DND-41 (cell line): ENCODE data around the gene FUZ.

ENCODE experiments used
- ATAC-seq: fragments of 200-7000 bp; cut with Tn5 transposase; 3 replicates; pipeline ENCODE4 v1.9.1; 2021; ENCODE audit warnings: low read depth; ENCODE audit not compliant: insufficient read depth
- DNase-seq: peaks from one replicate; pipeline ENCODE4 v3.0.0-alpha.2; 2020
- H2AFZ ChIP-seq: 2 replicates; pipeline ENCODE4 v1.6.0; 2012; ENCODE audit warnings: low read depth, low read length
- H3K27ac ChIP-seq: 2 replicates; pipeline ENCODE4 v1.5.1; 2012; ENCODE audit warnings: low read length, inconsistent platforms
- H3K27me3 ChIP-seq: fragments of 200-600 bp; sonication (generic); 2 replicates; pipeline ENCODE4 v1.6.0; 2012; ENCODE audit warnings: low read length, mild to moderate bottlenecking, inconsistent platforms; ENCODE audit not compliant: insufficient read depth, poor library complexity
- H3K36me3 ChIP-seq: 2 replicates; pipeline ENCODE4 v1.5.1; 2012; ENCODE audit warnings: low read length, inconsistent platforms; ENCODE audit not compliant: insufficient read depth
- H3K4me1 ChIP-seq: 2 replicates; pipeline ENCODE4 v1.5.1; 2012; ENCODE audit warnings: mild to moderate bottlenecking, low read length; ENCODE audit not compliant: insufficient read depth
- H3K4me2 ChIP-seq: 2 replicates; pipeline ENCODE4 v1.6.0; 2012; ENCODE audit warnings: mild to moderate bottlenecking, moderate library complexity, low read length, inconsistent platforms; ENCODE audit not compliant: insufficient read depth
- H3K4me3 ChIP-seq, 2 experiments: fragments of 200-600 bp in 1 of 2; shearing (Covaris generic) in 1 of 2; 2 replicates each; pipeline ENCODE4 v1.5.1; 2012 to 2016; ENCODE audit warnings: inconsistent platforms in 2 of 2, low read length in 2 of 2, mild to moderate bottlenecking in 2 of 2, low read depth in 1 of 2, moderate library complexity in 1 of 2
- H3K79me2 ChIP-seq: 2 replicates; pipeline ENCODE4 v1.6.0; 2012; ENCODE audit warnings: low read length, inconsistent platforms; ENCODE audit not compliant: insufficient read depth
- H3K9ac ChIP-seq: 2 replicates; pipeline ENCODE4 v1.6.0; 2012; ENCODE audit warnings: low read depth, mild to moderate bottlenecking, inconsistent platforms, low read length, moderate library complexity
- H3K9me3 ChIP-seq: 2 replicates; pipeline ENCODE4 v1.5.1; 2012; ENCODE audit warnings: low read length, moderate library complexity, mild to moderate bottlenecking, inconsistent platforms; ENCODE audit not compliant: insufficient read depth, severe bottlenecking
- H4K20me1 ChIP-seq: 2 replicates; pipeline ENCODE4 v1.6.0; 2012; ENCODE audit warnings: low read length; ENCODE audit not compliant: insufficient read depth
- EZH2 ChIP-seq: IDR thresholded peaks from 3 replicates; pipeline ENCODE4 v1.6.1; 2012; ENCODE audit warnings: borderline replicate concordance, low read depth, mild to moderate bottlenecking, moderate library complexity, low read length, inconsistent platforms; ENCODE audit not compliant: severe bottlenecking
- TF ChIP-seq, protein P1 (sequence below): IDR thresholded peaks from 2 replicates; pipeline ENCODE4 v1.5.1; 2012; ENCODE audit warnings: borderline replicate concordance, low read length, moderate library complexity, mild to moderate bottlenecking; ENCODE audit not compliant: poor library complexity, severe bottlenecking; ENCODE audit errors: extremely low read depth

The FUZ gene

DNA sequence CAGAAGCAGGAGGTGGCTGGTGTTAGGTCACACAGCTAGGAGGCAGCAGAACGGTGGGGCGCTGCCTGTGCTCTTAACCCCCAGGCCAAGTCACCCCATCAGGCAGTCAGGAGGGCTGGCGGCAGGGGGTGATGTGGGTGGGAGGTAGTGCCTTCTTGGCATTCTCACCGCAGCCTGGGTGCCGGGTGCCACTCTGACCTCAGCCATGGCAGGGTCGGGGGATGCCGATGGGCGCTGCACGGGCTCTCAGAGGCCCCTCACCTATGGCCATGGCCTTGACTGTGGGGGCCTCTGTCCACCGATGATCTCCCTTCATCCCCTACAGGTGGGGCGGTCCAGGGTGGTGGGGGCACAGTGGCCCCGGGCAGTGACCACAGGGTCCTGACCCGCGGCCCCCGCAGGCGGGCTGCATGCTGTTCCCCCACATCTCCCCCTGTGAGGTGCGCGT is 43.5 kb upstream of the FUZ start:
- Histone ChIP-seq H3K9ac (no peak overlapping the region), H3K4me3 (no peak overlapping the region), H3K4me1 (peaks cover 25% of the 10 kb centered on the region), H3K4me2 (no peak overlapping the region), H3K9me3 (no peaks in the 10 kb centered on the region), H3K36me3 (peaks cover 90% of the 10 kb centered on the region), H3K27ac (no peak overlapping the region), H3K79me2 (peaks cover 58% of the 10 kb centered on the region), H3K27me3 (no peaks in the 10 kb centered on the region), H2AFZ (no peak overlapping the region), H4K20me1 (peaks cover 88% of the 10 kb centered on the region)
- TF ChIP-seq, protein P1, sequence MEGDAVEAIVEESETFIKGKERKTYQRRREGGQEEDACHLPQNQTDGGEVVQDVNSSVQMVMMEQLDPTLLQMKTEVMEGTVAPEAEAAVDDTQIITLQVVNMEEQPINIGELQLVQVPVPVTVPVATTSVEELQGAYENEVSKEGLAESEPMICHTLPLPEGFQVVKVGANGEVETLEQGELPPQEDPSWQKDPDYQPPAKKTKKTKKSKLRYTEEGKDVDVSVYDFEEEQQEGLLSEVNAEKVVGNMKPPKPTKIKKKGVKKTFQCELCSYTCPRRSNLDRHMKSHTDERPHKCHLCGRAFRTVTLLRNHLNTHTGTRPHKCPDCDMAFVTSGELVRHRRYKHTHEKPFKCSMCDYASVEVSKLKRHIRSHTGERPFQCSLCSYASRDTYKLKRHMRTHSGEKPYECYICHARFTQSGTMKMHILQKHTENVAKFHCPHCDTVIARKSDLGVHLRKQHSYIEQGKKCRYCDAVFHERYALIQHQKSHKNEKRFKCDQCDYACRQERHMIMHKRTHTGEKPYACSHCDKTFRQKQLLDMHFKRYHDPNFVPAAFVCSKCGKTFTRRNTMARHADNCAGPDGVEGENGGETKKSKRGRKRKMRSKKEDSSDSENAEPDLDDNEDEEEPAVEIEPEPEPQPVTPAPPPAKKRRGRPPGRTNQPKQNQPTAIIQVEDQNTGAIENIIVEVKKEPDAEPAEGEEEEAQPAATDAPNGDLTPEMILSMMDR: no peak
- no peak for TF ChIP-seq EZH2
- DNase-seq (no peak), ATAC-seq (no peak)

- TF ChIP-seq, protein P1: peak; percentile 8
- TF ChIP-seq EZH2: no peak
- H2AFZ ChIP-seq: no peak overlapping the region
- H3K27ac ChIP-seq: no peak overlapping the region
- H3K36me3 ChIP-seq: peaks cover 84% of the 10 kb centered on the region
- no peak for ATAC-seq
- peaks cover 25% of the 10 kb centered on the region for H3K4me1 ChIP-seq
- H3K4me2 ChIP-seq: no peak overlapping the region
- peaks cover 62% of the 10 kb centered on the region for H3K79me2 ChIP-seq
- no peak overlapping the region for H3K4me3 ChIP-seq
- H4K20me1 ChIP-seq: peaks cover 85% of the 10 kb centered on the region
- H3K9me3 ChIP-seq: no peaks in the 10 kb centered on the region
- H3K9ac ChIP-seq: no peak overlapping the region
- DNase-seq: no peak
- H3K27me3 ChIP-seq: no peaks in the 10 kb centered on the region
These were observed 42.8 kb upstream of the FUZ start for GRCh38 chr19:49855676-49856573.

- H3K79me2 ChIP-seq: peaks cover 63% of the 10 kb centered on the region
- no peak overlapping the region for H3K4me2 ChIP-seq
- H3K27me3 ChIP-seq: no peaks in the 10 kb centered on the region
- peaks cover 27% of the 10 kb centered on the region for H3K4me1 ChIP-seq
- peaks cover 78% of the 10 kb centered on the region for H4K20me1 ChIP-seq
- TF ChIP-seq EZH2: no peak
- TF ChIP-seq, protein P1: no peak
- H3K27ac ChIP-seq: no peak overlapping the region
- no peak overlapping the region for H2AFZ ChIP-seq
- ATAC-seq (no peak), DNase-seq (no peak)
- H3K9ac ChIP-seq: no peak overlapping the region
- no peaks in the 10 kb centered on the region for H3K9me3 ChIP-seq
- H3K36me3 ChIP-seq: peaks cover 78% of the 10 kb centered on the region
- no peak overlapping the region for H3K4me3 ChIP-seq
These were observed 42.2 kb upstream of the FUZ start for GRCh38 chr19:49855277-49855675.
